K562 (cell line): ENCODE results near the gene COL23A1.

Experiments
- ATF1 ChIP-seq, 2 experiments: fragments of 450-650 bp in 1 of 2; IDR thresholded peaks; 2 replicates each; pipeline ENCODE4 v1.6.1; 2016; ENCODE audit warnings: missing compliant biosample characterization in 1 of 2, missing genetic modification characterization in 1 of 2
- CBFB ChIP-seq: sonication (generic); formaldehyde crosslinking; IDR thresholded peaks from 2 replicates; pipeline ENCODE4 v1.4.0; 2020; ENCODE audit warnings: mild to moderate bottlenecking, missing genetic modification reagents
- CBX8 ChIP-seq: fragments of 200-600 bp; sonication (generic); IDR thresholded peaks from 2 replicates; pipeline ENCODE4 v1.6.1; 2012; ENCODE audit warnings: borderline replicate concordance, mixed run types, low read depth, mild to moderate bottlenecking, moderate library complexity, mixed read lengths, low read length, control low read depth, inconsistent platforms; ENCODE audit not compliant: poor library complexity, severe bottlenecking; ENCODE audit errors: extremely low read depth
- EGR1 ChIP-seq: fragments of 450-650 bp; conservative IDR thresholded peaks from 2 replicates; pipeline ENCODE4 v1.6.1; 2017; ENCODE audit warnings: mild to moderate bottlenecking
- HMG20A ChIP-seq: fragments of 450-650 bp; formaldehyde crosslinking; conservative IDR thresholded peaks from 2 replicates; pipeline ENCODE4 v1.4.0; 2020; ENCODE audit warnings: mild to moderate bottlenecking, mixed read lengths
- MAX ChIP-seq: sonication (generic); formaldehyde crosslinking; IDR thresholded peaks from 2 replicates; pipeline ENCODE4 v1.9.0; 2022; ENCODE audit warnings: mild to moderate bottlenecking, missing genetic modification reagents
- NR2F6 ChIP-seq: fragments of 450-650 bp; formaldehyde crosslinking; IDR thresholded peaks from 2 replicates; pipeline ENCODE4 v1.4.0; 2020; ENCODE audit warnings: mild to moderate bottlenecking
- POLR2AphosphoS5 ChIP-seq: IDR thresholded peaks from 2 replicates; pipeline ENCODE4 v1.6.1; 2011; ENCODE audit warnings: mild to moderate bottlenecking, low read depth, low read length, moderate library complexity; ENCODE audit not compliant: control insufficient read depth, insufficient read depth
- REST ChIP-seq, 2 experiments: fragments of 450-650 bp; formaldehyde crosslinking in 1 of 2; IDR thresholded peaks; 2 replicates each; pipeline versions ENCODE4 v1.4.0 to v1.6.1; 2014 to 2020; ENCODE audit warnings: mild to moderate bottlenecking in 2 of 2, borderline replicate concordance in 1 of 2, low read depth in 1 of 2
- SIN3A ChIP-seq, 2 experiments: fragments of 150-350 bp in 1 of 2; IDR thresholded peaks; 2 replicates each; pipeline ENCODE4 v1.6.1; 2011 to 2016; ENCODE audit warnings: borderline replicate concordance in 2 of 2, low read depth in 2 of 2, low read length in 2 of 2, mild to moderate bottlenecking in 2 of 2, moderate library complexity in 2 of 2; ENCODE audit not compliant: control insufficient read depth in 1 of 2
- SMC3 ChIP-seq: conservative IDR thresholded peaks from 2 replicates; pipeline ENCODE4 v1.6.1; 2011; ENCODE audit warnings: low read depth, low read length, improper control_type of control experiment; ENCODE audit not compliant: insufficient read depth
- ZNF780A ChIP-seq: fragments of 250-450 bp; sonication (Bioruptor Pico); IDR thresholded peaks from 2 replicates; pipeline ENCODE4 v1.5.0; 2021; ENCODE audit warnings: mild to moderate bottlenecking

- TF ChIP-seq NR2F6 (no peak), HMG20A (no peak), MAX (CRISPR knock-in tag) (no peak), CBFB (CRISPR knock-in tag) (no peak), SMC3 (no peak), SIN3A (IDR thresholded peaks at IDR 0.05; ENCODE audit: borderline replicate concordance in 2 of 2, control insufficient read depth in 1 of 2, low read depth in 2 of 2, low read length in 2 of 2) (no peak), EGR1 (no peak), REST (IDR thresholded peaks at IDR 0.05; ENCODE audit: borderline replicate concordance) (no peak), REST (CRISPR knock-in tag; IDR thresholded peaks at IDR 0.05; ENCODE audit: low read depth) (no peak), CBX8 (no peak), ATF1 (CRISPR knock-in tag; IDR thresholded peaks at IDR 0.05) (no peak), ATF1 (tag; IDR thresholded peaks at IDR 0.05) (no peak), POLR2AphosphoS5 (no peak), ZNF780A (CRISPR knock-in tag) (no peak)
Observed at GRCh38 chr5:178349625-178350353, 240.4 kb downstream of the COL23A1 start.
